A549 (cell line): ENCODE results near the gene PPP1R1C. TPM values are rescaled to one million over a fixed set of nuclear protein-coding genes. Genes with fewer than 3 reads are reported as not detected.

Experiments
- ATAC-seq, 2 experiments: fragments of 200-7000 bp in 1 of 2; fragments of >200 bp in 1 of 2; cut with Nextera tagmentation in 1 of 2; cut with Tn5 transposase in 1 of 2; 3 replicates each; pipeline versions ENCODE4 v1.8.0 to v1.9.1; 2018 to 2020; ENCODE audit warnings: mild to moderate bottlenecking in 1 of 2, moderate library complexity in 1 of 2
- CTCF ChIA-PET: fragments of 300-600 bp; sonication (Branson Sonifier 250); formaldehyde crosslinking; extraction: SDS; loops from one replicate; lab custom pipeline; 2021; ENCODE audit warnings: antibody characterized with exemption, inconsistent platforms; lab: Yijun Ruan, JAX
- POLR2A ChIA-PET: fragments of 350-600 bp; formaldehyde crosslinking; extraction: SDS; loops from one replicate; lab custom pipeline; 2021; ENCODE audit warnings: antibody characterized with exemption, inconsistent platforms; lab: Yijun Ruan, JAX
- DNase-seq, 2 experiments: peaks; one replicate each; pipeline versions ENCODE4 v3.0.0 to v3.0.0-alpha.2; 2011 to 2016; ENCODE audit warnings: low read depth in 1 of 2, low spot score in 1 of 2
- FAIRE-seq: peaks from 2 replicates; lab custom pipeline; 2011; peaks lifted over from hg19 to GRCh38; lab: Jason Lieb, UNC
- H3K27ac ChIP-seq, 2 experiments: fragments of >200 bp; sonication (Bioruptor Twin); formaldehyde crosslinking; 3 replicates each; pipeline ENCODE4 v1.5.1; 2016 to 2017
- H3K4me1 ChIP-seq: fragments of >200 bp; sonication (Bioruptor Twin); formaldehyde crosslinking; 3 replicates; pipeline ENCODE4 v1.6.1; 2016
- H3K4me2 ChIP-seq: fragments of >200 bp; sonication (Bioruptor Twin); formaldehyde crosslinking; 3 replicates; pipeline ENCODE4 v1.6.1; 2016
- H3K4me3 ChIP-seq: fragments of >200 bp; sonication (Bioruptor Twin); formaldehyde crosslinking; 3 replicates; pipeline ENCODE4 v1.5.1; 2016
- H3K9me3 ChIP-seq: fragments of >200 bp; sonication (Bioruptor Twin); formaldehyde crosslinking; 3 replicates; pipeline ENCODE4 v1.6.1; 2016
- EP300 ChIP-seq, 2 experiments: fragments of >200 bp; sonication (Bioruptor Twin); formaldehyde crosslinking; IDR thresholded peaks; 2 replicates in 1 of 2; 3 replicates in 1 of 2; pipeline ENCODE4 v1.6.1; 2016 to 2017
- HES2 ChIP-seq: fragments of >200 bp; sonication (Bioruptor Twin); formaldehyde crosslinking; IDR thresholded peaks from 2 replicates; pipeline ENCODE4 v1.6.1; 2016
- HEYL ChIP-seq: fragments of 250-450 bp; sonication (Bioruptor Pico); IDR thresholded peaks from 2 replicates; pipeline ENCODE4 v1.8.0; 2021; ENCODE audit warnings: mild to moderate bottlenecking, moderate library complexity
- HMGXB4 ChIP-seq: fragments of 250-450 bp; sonication (Bioruptor Pico); IDR thresholded peaks from 2 replicates; pipeline ENCODE4 v1.5.0; 2021; ENCODE audit warnings: mild to moderate bottlenecking, moderate library complexity, borderline replicate concordance
- HOXB13 ChIP-seq: fragments of 250-450 bp; sonication (Bioruptor Pico); IDR thresholded peaks from 2 replicates; pipeline ENCODE4 v1.5.0; 2020; ENCODE audit warnings: low read depth, mild to moderate bottlenecking, moderate library complexity
- KDM1A ChIP-seq: fragments of 200-600 bp; sonication (generic); IDR thresholded peaks from 2 replicates; pipeline ENCODE4 v1.6.1; 2016; ENCODE audit warnings: low read depth, mild to moderate bottlenecking
- MAX ChIP-seq: IDR thresholded peaks from 2 replicates; pipeline ENCODE4 v1.6.1; 2012
- MAZ ChIP-seq: fragments of 150-350 bp; IDR thresholded peaks from 2 replicates; pipeline ENCODE4 v1.6.1; 2014; ENCODE audit warnings: antibody characterized with exemption, low read depth, low read length, borderline replicate concordance
- MYC ChIP-seq: IDR thresholded peaks from 2 replicates; pipeline ENCODE4 v1.6.1; 2012; ENCODE audit warnings: mild to moderate bottlenecking, inconsistent platforms, low read length, improper control_type of control experiment, borderline replicate concordance
- NPAS2 ChIP-seq: fragments of 250-450 bp; sonication (Bioruptor Pico); IDR thresholded peaks from 2 replicates; pipeline ENCODE4 v1.8.0; 2022; ENCODE audit warnings: mild to moderate bottlenecking, moderate library complexity, borderline replicate concordance
- RCOR1 ChIP-seq: fragments of 150-350 bp; IDR thresholded peaks from 2 replicates; pipeline ENCODE4 v1.6.1; 2014; ENCODE audit warnings: antibody characterized with exemption, low read length, low read depth
- REST ChIP-seq: fragments of 200-600 bp; sonication (generic); IDR thresholded peaks from 2 replicates; pipeline ENCODE4 v1.6.1; 2016; ENCODE audit warnings: antibody characterized with exemption, mild to moderate bottlenecking, moderate library complexity
- RFX5 ChIP-seq: fragments of 450-650 bp; IDR thresholded peaks from 2 replicates; pipeline ENCODE4 v1.7.1; 2014; ENCODE audit warnings: antibody characterized with exemption, mild to moderate bottlenecking, moderate library complexity
- ZNF302 ChIP-seq: fragments of 250-450 bp; sonication (Bioruptor Pico); IDR thresholded peaks from 2 replicates; pipeline ENCODE4 v1.9.0; 2021; ENCODE audit warnings: inconsistent platforms, mild to moderate bottlenecking, moderate library complexity
- ZSCAN20 ChIP-seq: fragments of 250-450 bp; sonication (Bioruptor Pico); IDR thresholded peaks from 2 replicates; pipeline ENCODE4 v1.8.0; 2022; ENCODE audit warnings: mild to moderate bottlenecking, moderate library complexity
- WGBS: methylation state at CpG from one replicate; pipeline ENCODE4 v1.1.6; 2017; ENCODE audit errors: missing lambda C conversion rate; 5-methylcytosine and 5-hydroxymethylcytosine counted together
- polyA plus RNA-seq, 4 experiments: library from polyadenylated mRNA; depleted of rRNA in 3 of 4; stranded (reverse); fragments of >200 nt; fragmentation: RNase III in 1 of 4; extraction: RNeasy Plus Mini Kit Qiagen cat#74134 plus additional on column Dnase treatment in 1 of 4; gene quantifications; 2 replicates in 3 of 4; 3 replicates in 1 of 4; pipeline ENCODE4 v1.2.3, GENCODE V29; 2011 to 2017

PPP1R1C gene
- polyA plus RNA-seq, 2 of the 4 experiments (the other 2 are of a cell fraction): 0.81 to 2.7 TPM

- WGBS: 92% methylated on average over 1 of the region's 1 CpG
- no peak for DNase-seq
- no peak for FAIRE-seq
- Histone ChIP-seq H3K27ac (no peak overlapping the region), H3K4me1 (no peaks in the 10 kb centered on the region), H3K4me2 (no peak overlapping the region), H3K9me3 (no peaks in the 10 kb centered on the region), H3K4me3 (no peak overlapping the region)
- CTCF ChIA-PET: no interaction called here
- ATAC-seq: no peak
- TF ChIP-seq ZSCAN20 (CRISPR knock-in tag) (no peak), RCOR1 (no peak), NPAS2 (CRISPR knock-in tag) (no peak), EP300 (IDR thresholded peaks at IDR 0.05) (no peak), MAZ (no peak), MYC (no peak), KDM1A (no peak)
- POLR2A ChIA-PET: no interaction called here
Measured at GRCh38 chr2:181984060-181984459, 1.6 kb upstream of the PPP1R1C start.

GRCh38 chr2:181984814-181985631, 630 bp upstream of the PPP1R1C start:
- H3K4me2 ChIP-seq: no peak overlapping the region
- POLR2A ChIA-PET: no interaction called here
- DNase-seq (no peak), ATAC-seq (no peak), FAIRE-seq (no peak)
- H3K4me3 ChIP-seq: no peak overlapping the region
- H3K4me1 ChIP-seq: no peaks in the 10 kb centered on the region
- CTCF ChIA-PET: interaction anchor here (0.7 to 1.3 kb wide), 2 partner anchors 9 to 93 kb away, joined by 3 to 4 read pairs; no protein-coding TSS in a partner anchor
- H3K27ac ChIP-seq: no peak overlapping the region
- TF ChIP-seq HMGXB4 (CRISPR knock-in tag): no peak
- no peak for TF ChIP-seq ZNF302 (CRISPR knock-in tag)
- no peak for TF ChIP-seq HEYL (CRISPR knock-in tag)
- TF ChIP-seq MAX: no peak
- TF ChIP-seq HES2: no peak
- no peak for TF ChIP-seq REST
- TF ChIP-seq HOXB13 (CRISPR knock-in tag): no peak
- TF ChIP-seq RFX5: no peak
- 52% methylated on average over 4 of the region's 4 CpGs for WGBS
- H3K9me3 ChIP-seq: no peaks in the 10 kb centered on the region
